Activated naive CD4-positive, alpha-beta T cell treated with anti-CD3 and anti-CD28 coated beads, Interleukin-2, amount 50 U/mL, for 24 hours (primary cell): ENCODE measurements around the gene CHST10.

Source experiments
- H3K27ac Mint-ChIP-seq: one replicate; pipeline ENCODE4 v1.8.0; 2021; ENCODE audit warnings: mild to moderate bottlenecking, mixed read lengths
- H3K27me3 Mint-ChIP-seq: one replicate; pipeline ENCODE4 v1.8.0; 2021; ENCODE audit warnings: mixed read lengths
- H3K36me3 Mint-ChIP-seq: one replicate; pipeline ENCODE4 v1.8.0; 2021; ENCODE audit warnings: mixed read lengths
- H3K4me1 Mint-ChIP-seq: one replicate; pipeline ENCODE4 v1.8.0; 2021; ENCODE audit warnings: mixed read lengths
- H3K4me3 Mint-ChIP-seq: one replicate; pipeline ENCODE4 v1.8.0; 2021; ENCODE audit warnings: mild to moderate bottlenecking, mixed read lengths
- H3K9me3 Mint-ChIP-seq: one replicate; pipeline ENCODE4 v1.8.0; 2021; ENCODE audit warnings: mixed read lengths

Gene CHST10

DNA sequence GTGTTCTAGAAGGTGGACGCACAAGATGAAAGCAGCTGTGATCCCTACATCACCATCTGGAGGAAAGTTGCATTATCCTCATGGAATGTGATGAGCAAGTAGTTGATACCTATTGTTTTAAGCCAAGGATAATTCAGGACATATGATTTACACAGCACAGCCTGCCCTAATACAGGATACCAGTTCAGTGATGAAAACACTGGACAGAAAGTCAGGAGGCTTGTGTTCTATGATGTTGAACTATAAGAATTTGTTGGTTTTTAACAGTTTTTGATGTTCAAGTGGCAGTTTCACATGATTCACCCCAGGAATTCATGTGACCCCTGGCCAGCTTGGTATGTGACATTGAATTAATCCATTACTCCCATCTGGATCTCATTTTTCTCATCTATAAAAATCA is 6.2 kb upstream of the CHST10 start:
- Mint-ChIP-seq H3K4me1 (peaks cover 6% of the 10 kb centered on the region), H3K9me3 (no peaks in the 10 kb centered on the region), H3K27ac (no peak overlapping the region), H3K4me3 (no peak overlapping the region), H3K27me3 (no peaks in the 10 kb centered on the region), H3K36me3 (no peaks in the 10 kb centered on the region)

DNA sequence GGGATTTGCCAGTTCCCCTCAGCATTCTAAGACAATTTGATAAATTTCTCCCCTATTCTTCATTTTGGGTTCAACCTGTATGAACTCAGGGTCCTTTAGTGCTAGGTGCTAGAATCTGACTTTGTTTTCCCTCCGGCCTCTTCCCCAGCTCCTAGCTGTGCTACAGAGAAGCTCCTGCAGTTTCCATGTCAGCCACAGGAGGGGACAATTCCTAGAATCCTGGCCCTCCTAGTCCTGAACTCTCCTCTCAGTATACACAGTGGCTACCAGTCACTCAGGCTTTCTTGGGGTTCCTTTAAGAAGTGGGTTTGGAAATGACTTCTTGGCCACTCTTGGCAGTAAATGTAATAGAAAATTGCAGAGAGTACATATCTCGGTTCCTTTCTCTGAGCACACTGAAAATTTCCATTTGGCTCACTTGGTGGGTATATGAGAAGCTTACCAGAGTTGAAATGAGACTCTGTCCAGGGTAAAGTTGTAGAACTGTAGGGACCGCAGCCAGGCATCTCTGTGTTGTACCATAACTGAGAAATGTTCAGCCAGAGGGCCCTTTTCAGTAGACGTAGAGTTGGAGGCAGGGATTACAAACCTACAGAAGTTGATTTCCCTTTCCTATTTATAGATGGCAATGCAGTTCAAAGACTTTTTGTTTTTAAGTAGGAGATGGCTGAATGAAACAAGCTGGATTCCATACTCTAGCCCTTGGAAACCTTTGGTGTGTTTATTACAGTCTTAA is 5.0 kb upstream of the CHST10 start:
- Mint-ChIP-seq H3K36me3 (no peaks in the 10 kb centered on the region), H3K27ac (no peak overlapping the region), H3K9me3 (no peaks in the 10 kb centered on the region), H3K27me3 (no peaks in the 10 kb centered on the region), H3K4me3 (no peak overlapping the region), H3K4me1 (peaks cover 7% of the 10 kb centered on the region)

DNA sequence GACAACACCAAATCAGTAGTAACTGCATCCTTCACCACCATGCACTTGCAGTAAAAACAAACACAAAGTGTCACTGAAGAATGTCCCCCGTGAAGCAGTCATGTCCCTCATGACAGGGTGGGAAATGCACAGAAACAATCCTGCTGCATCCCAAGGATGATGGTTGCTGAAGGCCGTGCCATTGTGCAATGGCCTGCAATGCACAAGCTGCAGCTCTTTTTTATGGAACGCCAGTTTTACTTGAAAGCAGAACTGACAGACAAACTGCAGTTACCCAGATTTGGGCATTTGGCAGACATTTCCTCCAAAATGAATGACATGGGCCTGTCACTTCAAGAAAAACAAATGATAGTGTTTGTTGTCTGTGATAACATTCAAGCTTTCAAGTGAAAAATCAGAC is 2.4 kb upstream of the CHST10 start:
- peaks cover 26% of the 10 kb centered on the region for H3K4me1 Mint-ChIP-seq
- H3K36me3 Mint-ChIP-seq: no peaks in the 10 kb centered on the region
- H3K27me3 Mint-ChIP-seq: no peaks in the 10 kb centered on the region
- H3K9me3 Mint-ChIP-seq: no peaks in the 10 kb centered on the region
- no peak overlapping the region for H3K27ac Mint-ChIP-seq
- H3K4me3 Mint-ChIP-seq: no peak overlapping the region

DNA sequence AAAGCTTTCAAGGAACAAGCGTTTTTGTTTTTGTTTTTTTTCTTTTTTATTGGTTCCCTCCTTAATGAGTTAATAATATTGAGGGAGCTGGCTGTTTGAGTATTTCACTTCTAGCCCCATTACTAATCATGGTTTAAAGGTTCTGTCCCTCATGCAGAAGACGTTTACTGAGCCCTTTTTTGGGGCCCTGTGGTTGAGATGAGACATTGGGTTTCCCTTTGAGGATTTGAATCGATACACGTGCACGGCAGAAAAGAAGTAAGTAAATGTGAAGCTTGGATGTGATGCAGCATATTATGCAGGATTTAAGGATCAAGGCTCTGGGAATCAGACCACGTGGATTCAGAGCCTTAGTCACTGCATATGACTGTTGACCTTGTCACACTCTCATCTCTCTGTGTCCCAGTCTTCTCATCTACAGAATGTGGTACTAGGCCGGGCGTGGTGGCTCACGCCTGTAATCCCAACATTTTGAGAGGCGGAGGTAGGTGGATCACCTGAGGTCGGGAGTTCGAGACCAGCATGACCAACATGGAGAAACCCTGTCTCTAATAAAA is 1.0 kb upstream of the CHST10 start:
- no peaks in the 10 kb centered on the region for H3K36me3 Mint-ChIP-seq

DNA sequence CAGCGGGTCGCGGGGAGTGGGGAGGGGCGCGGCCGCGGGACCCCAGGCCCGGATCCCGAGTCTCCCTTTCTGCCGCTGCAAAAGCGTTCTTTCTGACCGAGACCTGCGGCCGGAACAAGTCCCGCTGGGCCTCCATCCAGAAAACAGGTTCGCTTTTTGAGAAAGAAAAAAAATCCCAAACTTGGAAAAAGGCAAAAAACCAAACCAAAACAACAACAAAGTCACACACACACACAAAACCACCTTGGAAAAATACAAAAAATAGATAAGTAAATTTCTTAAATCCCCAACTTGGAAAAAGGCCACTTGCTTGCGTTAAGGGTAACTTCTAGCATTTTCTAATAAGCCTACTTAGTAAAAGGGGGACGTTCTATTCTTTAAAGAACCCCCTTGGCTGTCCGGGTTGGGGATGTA is 250 bp upstream of the CHST10 start:
- Mint-ChIP-seq H3K9me3 (no peaks in the 10 kb centered on the region), H3K27ac (no peak overlapping the region), H3K4me3 (peak overlapping the region; percentile 83), H3K36me3 (no peaks in the 10 kb centered on the region), H3K4me1 (peaks cover 26% of the 10 kb centered on the region), H3K27me3 (no peaks in the 10 kb centered on the region)

More for the DNA sequence above, 1.0 kb upstream of the CHST10 start:
- no peaks in the 10 kb centered on the region for H3K27me3 Mint-ChIP-seq
- H3K9me3 Mint-ChIP-seq: no peaks in the 10 kb centered on the region
- H3K4me3 Mint-ChIP-seq: peak overlapping the region; percentile 83
- H3K27ac Mint-ChIP-seq: no peak overlapping the region
- H3K4me1 Mint-ChIP-seq: peaks cover 26% of the 10 kb centered on the region

DNA sequence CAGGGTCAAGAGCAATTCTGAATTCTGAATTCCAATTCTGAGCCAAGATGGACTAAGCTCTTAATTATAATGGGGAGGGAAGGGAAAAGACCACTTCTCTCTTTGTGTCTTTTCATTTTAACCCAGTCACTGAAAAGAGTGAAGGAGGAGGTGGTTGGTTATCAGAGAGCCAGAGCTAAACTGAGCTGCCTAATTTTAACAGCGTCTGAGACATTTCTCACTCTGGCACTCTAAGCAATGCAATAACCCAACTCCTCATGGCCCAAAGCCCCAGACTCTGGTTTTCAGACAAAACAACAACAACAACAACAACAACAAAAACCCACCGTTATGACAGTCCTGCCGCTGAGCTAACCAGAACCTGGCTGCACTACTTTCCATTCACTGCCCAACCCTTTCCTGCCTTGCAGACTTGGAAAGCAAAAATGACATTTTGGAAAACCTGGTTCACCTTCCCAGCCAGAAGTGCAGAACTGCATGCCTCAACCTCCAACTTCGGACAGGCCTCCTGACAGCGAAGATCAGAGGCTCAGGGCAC is 1.0 kb downstream of the CHST10 start:
- H3K4me3 Mint-ChIP-seq: peak overlapping the region; percentile 93
- peak overlapping the region; percentile 82 for H3K27ac Mint-ChIP-seq
- peaks cover 26% of the 10 kb centered on the region for H3K4me1 Mint-ChIP-seq
- H3K9me3 Mint-ChIP-seq: no peaks in the 10 kb centered on the region
- H3K36me3 Mint-ChIP-seq: no peaks in the 10 kb centered on the region
- H3K27me3 Mint-ChIP-seq: no peaks in the 10 kb centered on the region

DNA sequence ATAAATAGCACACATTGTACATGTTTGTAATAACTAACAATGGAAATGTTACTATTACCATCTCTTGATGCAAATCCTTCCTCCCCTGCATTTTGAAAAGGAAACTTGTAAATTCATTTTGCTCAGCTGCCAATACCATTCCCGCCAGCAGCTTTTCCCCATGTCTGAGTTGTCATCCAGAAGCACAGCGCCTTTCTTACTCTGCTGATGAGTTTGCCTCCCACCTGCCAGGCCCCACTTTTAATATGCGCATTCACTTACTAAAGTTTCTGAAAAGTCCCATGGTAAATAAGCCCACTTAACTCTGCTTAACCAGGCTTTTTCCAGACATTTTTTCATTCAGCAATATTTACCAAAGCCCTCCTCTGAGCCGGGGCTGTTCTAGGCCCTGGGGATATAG is 3.9 kb downstream of the CHST10 start:
- H3K4me3 Mint-ChIP-seq: no peak overlapping the region
- no peaks in the 10 kb centered on the region for H3K27me3 Mint-ChIP-seq
- H3K9me3 Mint-ChIP-seq: no peaks in the 10 kb centered on the region
- H3K27ac Mint-ChIP-seq: no peak overlapping the region
- peaks cover 25% of the 10 kb centered on the region for H3K4me1 Mint-ChIP-seq
- H3K36me3 Mint-ChIP-seq: no peaks in the 10 kb centered on the region

DNA sequence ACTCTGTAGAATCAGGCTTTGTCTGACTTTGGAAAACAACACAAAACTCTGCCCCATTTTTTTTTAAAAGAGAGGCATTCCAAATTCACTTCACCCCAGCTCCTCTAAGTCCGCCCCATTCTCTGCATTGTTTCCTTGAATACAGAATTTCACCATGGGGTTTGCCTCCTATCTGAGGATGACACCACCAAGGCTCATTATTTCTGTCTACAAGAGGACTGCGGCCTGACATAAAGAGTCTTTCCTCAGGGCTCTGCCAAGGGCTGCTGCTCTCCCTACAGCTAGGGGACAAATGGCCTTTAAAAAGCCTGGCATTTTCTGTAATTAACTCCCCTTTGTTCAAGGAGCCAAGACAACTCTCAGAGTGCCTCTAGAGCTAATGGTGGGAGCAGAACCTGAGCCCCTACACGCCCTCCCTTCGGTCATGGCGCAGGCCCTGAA is 4.6 kb downstream of the CHST10 start:
- no peaks in the 10 kb centered on the region for H3K36me3 Mint-ChIP-seq
- H3K4me3 Mint-ChIP-seq: no peak overlapping the region
- H3K27me3 Mint-ChIP-seq: no peaks in the 10 kb centered on the region
- peaks cover 20% of the 10 kb centered on the region for H3K4me1 Mint-ChIP-seq
- no peaks in the 10 kb centered on the region for H3K9me3 Mint-ChIP-seq
- H3K27ac Mint-ChIP-seq: no peak overlapping the region

DNA sequence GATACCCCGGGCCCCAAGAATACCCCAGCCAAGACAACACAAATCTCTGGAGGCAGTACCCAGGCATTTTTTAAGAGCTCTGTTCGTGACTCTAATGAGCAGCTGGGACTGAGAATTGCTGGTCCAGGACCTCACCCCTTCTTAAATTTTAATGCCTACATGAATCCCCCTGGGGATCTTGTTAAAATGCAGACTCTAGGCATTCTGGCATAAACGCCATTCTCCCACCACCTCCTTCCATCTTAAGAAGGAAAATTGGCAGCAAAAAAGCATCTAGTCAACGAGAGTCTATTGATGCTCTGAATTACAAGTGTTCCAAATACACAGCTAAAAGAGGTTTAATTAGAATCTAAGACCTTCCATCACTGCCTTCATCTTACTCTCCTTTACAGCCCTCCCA is 5.0 kb downstream of the CHST10 start:
- Mint-ChIP-seq H3K27me3 (no peaks in the 10 kb centered on the region), H3K9me3 (no peaks in the 10 kb centered on the region), H3K4me3 (no peak overlapping the region), H3K4me1 (peaks cover 20% of the 10 kb centered on the region), H3K27ac (no peak overlapping the region), H3K36me3 (no peaks in the 10 kb centered on the region)

DNA sequence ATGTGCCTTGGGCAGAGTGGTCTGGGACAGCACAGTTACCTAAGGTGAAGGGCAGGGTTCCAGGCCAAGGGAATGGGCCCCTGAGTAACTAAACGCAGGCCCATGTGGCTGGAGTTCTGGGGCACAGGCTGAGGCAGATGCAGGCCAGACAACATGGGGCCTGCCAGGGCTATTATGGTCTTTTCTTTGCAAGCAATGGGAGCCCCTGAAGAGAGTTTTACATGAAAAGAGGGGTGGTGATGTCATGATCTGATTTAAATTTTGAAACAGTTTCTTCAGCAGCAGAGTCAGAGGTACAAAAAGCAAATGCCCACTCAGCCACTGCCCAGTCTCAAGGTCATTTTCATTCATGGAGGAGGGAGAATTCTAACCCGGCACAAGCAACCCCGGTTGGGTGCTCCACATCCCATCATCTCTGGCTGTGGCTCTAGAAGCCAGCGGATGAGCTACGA is 5.6 kb downstream of the CHST10 start:
- Mint-ChIP-seq H3K36me3 (no peaks in the 10 kb centered on the region), H3K4me1 (peaks cover 17% of the 10 kb centered on the region), H3K27me3 (no peaks in the 10 kb centered on the region), H3K4me3 (no peak overlapping the region), H3K27ac (no peak overlapping the region), H3K9me3 (no peaks in the 10 kb centered on the region)

DNA sequence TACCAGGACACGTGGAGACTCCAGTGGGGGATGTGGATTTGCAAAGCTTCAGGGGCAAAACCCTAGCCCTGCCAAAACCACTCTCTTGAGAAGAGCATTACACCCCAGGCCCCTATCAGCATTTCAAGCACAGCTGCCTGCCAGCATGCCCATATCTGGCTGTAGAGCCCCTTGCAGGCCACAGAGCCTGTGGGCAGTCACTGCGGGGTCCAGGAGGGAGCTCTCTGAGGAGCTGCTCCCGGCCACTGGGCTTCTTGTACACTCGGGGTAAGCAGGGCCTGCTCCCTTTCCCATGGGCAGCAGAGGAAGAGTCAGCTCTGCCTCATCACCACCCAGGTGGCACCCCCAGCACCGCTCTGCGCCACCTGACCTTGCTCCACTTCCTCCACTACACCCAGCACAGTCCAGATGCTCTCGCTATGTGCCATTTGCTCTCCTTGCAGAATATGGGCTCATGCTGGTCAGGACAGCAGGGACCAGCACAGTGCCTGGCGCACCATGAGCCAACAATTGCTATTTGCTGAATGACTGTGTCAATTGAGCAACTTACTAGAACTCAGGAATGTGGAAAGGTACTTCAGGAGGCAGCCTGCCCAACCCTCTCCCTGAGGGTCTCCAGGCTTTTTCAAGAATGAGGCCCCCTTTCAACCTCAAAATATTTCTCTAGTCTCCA is 7.4 kb downstream of the CHST10 start:
- H3K36me3 Mint-ChIP-seq: no peaks in the 10 kb centered on the region
- H3K4me1 Mint-ChIP-seq: no peaks in the 10 kb centered on the region
- H3K27me3 Mint-ChIP-seq: no peaks in the 10 kb centered on the region
- H3K27ac Mint-ChIP-seq: no peak overlapping the region
- H3K4me3 Mint-ChIP-seq: no peak overlapping the region
- H3K9me3 Mint-ChIP-seq: no peaks in the 10 kb centered on the region

DNA sequence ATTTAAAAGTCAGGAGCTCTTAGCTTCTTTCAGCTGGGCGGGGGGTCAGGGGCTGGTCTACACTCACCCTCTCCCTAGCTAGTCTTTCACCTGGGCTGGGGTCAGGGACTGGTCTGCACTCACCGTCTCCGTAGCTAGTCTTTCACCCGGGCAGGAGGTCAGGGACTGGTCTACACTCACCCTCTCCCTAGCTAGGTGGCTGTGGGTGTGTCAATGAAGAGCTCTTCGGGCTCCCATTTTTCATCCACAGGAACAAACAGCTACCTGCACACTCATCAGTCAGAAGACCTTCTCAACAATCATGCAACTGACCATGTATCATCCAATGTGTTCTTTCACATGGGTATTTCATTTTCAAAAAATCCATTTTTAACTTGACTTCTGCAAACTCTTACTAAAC is 8.0 kb downstream of the CHST10 start:
- Mint-ChIP-seq H3K27ac (no peak overlapping the region), H3K36me3 (peaks cover 3% of the 10 kb centered on the region), H3K4me1 (no peaks in the 10 kb centered on the region), H3K4me3 (no peak overlapping the region), H3K9me3 (no peaks in the 10 kb centered on the region), H3K27me3 (no peaks in the 10 kb centered on the region)

DNA sequence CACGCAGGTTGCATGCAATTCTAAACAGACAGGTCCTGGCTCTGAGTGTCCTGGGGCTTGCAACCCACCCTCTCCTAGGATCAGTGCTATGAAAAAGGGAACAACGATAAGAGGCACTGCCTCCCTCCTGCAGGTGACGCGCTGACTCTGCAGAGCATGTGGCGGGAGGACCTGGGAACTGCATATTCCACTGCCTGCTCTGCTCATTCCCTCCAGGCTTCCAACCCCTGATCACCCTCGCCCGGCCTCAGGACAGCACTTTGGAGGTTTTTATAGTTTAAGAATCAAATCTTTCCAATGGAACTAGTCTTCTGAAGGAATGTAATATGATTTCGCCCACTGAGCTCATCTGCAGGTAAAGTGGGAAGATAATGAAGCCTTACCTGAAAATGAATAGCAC is 8.5 kb downstream of the CHST10 start:
- H3K4me1 Mint-ChIP-seq: no peaks in the 10 kb centered on the region
- no peaks in the 10 kb centered on the region for H3K27me3 Mint-ChIP-seq
- no peaks in the 10 kb centered on the region for H3K9me3 Mint-ChIP-seq
- H3K36me3 Mint-ChIP-seq: peaks cover 4% of the 10 kb centered on the region
- H3K27ac Mint-ChIP-seq: no peak overlapping the region
- H3K4me3 Mint-ChIP-seq: no peak overlapping the region

DNA sequence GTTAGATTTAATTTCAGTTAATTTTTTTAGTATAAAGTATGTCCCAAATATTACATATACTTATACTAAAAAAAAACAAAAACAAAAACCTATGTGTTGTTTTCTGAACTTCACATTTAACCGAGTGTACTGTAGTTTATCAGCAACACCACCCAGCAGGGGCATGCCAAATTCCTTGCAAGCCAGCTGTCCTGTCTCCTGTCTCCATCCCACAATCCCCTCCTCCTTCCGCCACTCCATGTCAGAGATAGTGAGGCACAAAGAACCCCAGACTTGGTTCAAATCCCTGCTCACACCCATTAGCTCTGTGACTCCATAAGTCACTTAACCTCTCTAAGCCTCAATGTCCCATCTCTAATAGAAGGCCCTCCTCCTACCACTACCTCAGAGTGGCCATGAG is 9.4 kb downstream of the CHST10 start:
- no peaks in the 10 kb centered on the region for H3K27me3 Mint-ChIP-seq
- H3K27ac Mint-ChIP-seq: no peak overlapping the region
- no peaks in the 10 kb centered on the region for H3K4me1 Mint-ChIP-seq
- H3K36me3 Mint-ChIP-seq: peaks cover 4% of the 10 kb centered on the region
- no peak overlapping the region for H3K4me3 Mint-ChIP-seq
- H3K9me3 Mint-ChIP-seq: no peaks in the 10 kb centered on the region

DNA sequence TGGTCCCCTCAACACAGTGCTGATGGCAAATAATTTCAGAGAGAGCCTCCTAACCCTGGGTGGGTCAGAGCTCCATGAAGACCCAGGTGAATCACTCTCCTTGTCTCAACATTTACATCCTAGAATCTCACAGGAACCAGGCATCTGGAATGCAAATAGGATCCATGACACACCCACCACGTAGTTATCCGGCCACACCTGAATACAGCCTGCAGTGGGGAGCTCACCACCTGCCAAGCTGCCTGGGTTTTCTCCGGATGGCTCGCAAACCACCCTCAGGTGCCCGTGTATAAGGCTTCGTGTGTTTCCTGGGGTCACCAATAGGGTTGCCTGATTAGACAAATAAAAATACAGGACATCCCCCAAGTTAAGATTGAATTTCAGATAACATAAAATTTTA is 9.9 kb downstream of the CHST10 start:
- Mint-ChIP-seq H3K9me3 (no peaks in the 10 kb centered on the region), H3K4me3 (no peak overlapping the region), H3K27ac (no peak overlapping the region), H3K36me3 (peaks cover 8% of the 10 kb centered on the region), H3K27me3 (no peaks in the 10 kb centered on the region), H3K4me1 (no peaks in the 10 kb centered on the region)

DNA sequence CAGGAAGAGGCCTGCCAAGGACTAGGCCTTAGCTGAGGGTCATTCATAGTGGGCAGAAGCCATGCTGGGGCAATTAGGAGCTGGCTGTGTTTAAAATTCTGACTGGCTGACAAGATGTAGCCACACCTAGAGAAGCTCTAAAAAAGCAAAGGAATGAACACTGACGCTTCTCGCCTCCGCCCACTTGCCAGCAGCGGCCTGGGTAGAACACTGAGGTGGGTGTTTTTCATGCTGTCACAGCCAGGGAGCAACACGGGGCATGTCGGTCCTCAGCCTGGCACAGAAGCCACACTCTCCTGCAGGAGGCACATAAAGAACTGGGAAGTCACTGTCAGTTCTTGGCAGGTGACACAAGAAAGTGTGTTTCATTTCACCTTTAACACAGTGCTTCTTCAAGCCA is 10.4 kb downstream of the CHST10 start:
- Mint-ChIP-seq H3K36me3 (peaks cover 8% of the 10 kb centered on the region), H3K4me3 (no peak overlapping the region), H3K27ac (no peak overlapping the region), H3K4me1 (no peaks in the 10 kb centered on the region), H3K9me3 (no peaks in the 10 kb centered on the region), H3K27me3 (no peaks in the 10 kb centered on the region)
